NCI-H460 (cell line): Measurements from ENCODE around the gene KCNJ1. TPM values are rescaled to one million over a fixed set of nuclear protein-coding genes. Genes with fewer than 3 reads are reported as not detected.

ENCODE experiments used
- DNase-seq: peaks from one replicate; pipeline ENCODE4 v3.0.0-alpha.2; 2016; ENCODE audit warnings: low read depth; ENCODE audit errors: extremely low read depth
- total RNA-seq: library from RNA; depleted of rRNA; stranded (reverse); fragments of >200 nt; shearing (Covaris generic); gene quantifications from 2 replicates; pipeline ENCODE4 v1.2.3, GENCODE V29; 2014; rRNA removed

The KCNJ1 gene
- total RNA-seq, 1 experiment from 2014 or later, result not detected

GRCh38 chr11:128796270-128796669 is 70.8 kb downstream of the KCNJ1 start:
- no peak for DNase-seq

- DNase-seq, result no peak
Measured at GRCh38 chr11:128790196-128790595, 76.9 kb downstream of the KCNJ1 start.

GRCh38 chr11:128789497-128790150 is 77.5 kb downstream of the KCNJ1 start:
- DNase-seq, result no peak

Other genes starting within 250 kb of the KCNJ1 start
- not detected in 2 replicates for gene FLI1, start 173.2 kb downstream of the KCNJ1 start, total RNA-seq
- not detected in 2 replicates for gene KCNJ5, start 24.1 kb upstream of the KCNJ1 start, total RNA-seq
- gene TP53AIP1, start 75.6 kb upstream of the KCNJ1 start, total RNA-seq, result not detected in 2 replicates